Activated CD8-positive, alpha-beta T cell treated with anti-CD3 and anti-CD28 coated beads for 36 hours (primary cell): Measurements from ENCODE around the gene QRFPR. TPM values are rescaled to one million over a fixed set of nuclear protein-coding genes. Genes with fewer than 3 reads are reported as not detected.

Experiments used
- ATAC-seq: fragments of 200-7000 bp; cut with Tn5 transposase; one replicate; pipeline ENCODE4 v1.10.0; 2021; ENCODE audit warnings: mild to moderate bottlenecking, moderate library complexity
- CTCF ChIA-PET: fragments of 350-600 bp; sonication (Branson Sonifier 250); formaldehyde crosslinking; loops from one replicate; lab custom pipeline; 2021; ENCODE audit warnings: antibody characterized with exemption; lab: Charles Lee
- POLR2A ChIA-PET: fragments of 350-600 bp; sonication (Branson Sonifier 250); formaldehyde crosslinking; loops from one replicate; lab custom pipeline; 2021; ENCODE audit warnings: antibody characterized with exemption; lab: Charles Lee
- DNase-seq: peaks from one replicate; pipeline ENCODE4 v3.0.0-alpha.2; 2020
- H3K27ac Mint-ChIP-seq: one replicate; pipeline ENCODE4 v1.8.0; 2021; ENCODE audit warnings: mild to moderate bottlenecking, mixed read lengths
- H3K27me3 Mint-ChIP-seq: one replicate; pipeline ENCODE4 v1.8.0; 2021; ENCODE audit warnings: mixed read lengths
- H3K36me3 Mint-ChIP-seq: one replicate; pipeline ENCODE4 v1.8.0; 2021; ENCODE audit warnings: low read depth, mixed read lengths
- H3K4me1 Mint-ChIP-seq: one replicate; pipeline ENCODE4 v1.8.0; 2021; ENCODE audit warnings: low read depth, mixed read lengths
- H3K4me3 Mint-ChIP-seq: one replicate; pipeline ENCODE4 v1.8.0; 2021; ENCODE audit warnings: mild to moderate bottlenecking, moderate library complexity, mixed read lengths
- H3K9me3 Mint-ChIP-seq: one replicate; pipeline ENCODE4 v1.8.0; 2021; ENCODE audit warnings: mixed read lengths
- intact Hi-C: fragments of 100-400 bp; cut with micrococcal nuclease; formaldehyde crosslinking; loops from one replicate; pipeline ENCODE4 v1.10.0; 2022
- total RNA-seq, 2 experiments: library from RNA; stranded (reverse); gene quantifications; one replicate each; pipeline ENCODE4 v1.2.3, GENCODE V29; 2021
- TF ChIP-seq, protein P1 (sequence below): fragments of 200-600 bp; IDR thresholded peaks from one replicate; pipeline ENCODE4 v1.8.0; 2022; ENCODE audit warnings: antibody characterized with exemption, mild to moderate bottlenecking

The QRFPR gene
- total RNA-seq, 2 experiments from 2014 or later, result not detected

- ChIA-PET POLR2A (interaction anchor here (0.6 kb wide), 1 partner anchor 332 kb away, joined by 3 read pairs; no protein-coding TSS in a partner anchor), CTCF (no interaction called here)
- Mint-ChIP-seq H3K27ac (no peak overlapping the region), H3K4me3 (no peak overlapping the region), H3K36me3 (no peaks in the 10 kb centered on the region), H3K27me3 (no peaks in the 10 kb centered on the region), H3K4me1 (no peaks in the 10 kb centered on the region), H3K9me3 (no peaks in the 10 kb centered on the region)
- TF ChIP-seq, protein P1, sequence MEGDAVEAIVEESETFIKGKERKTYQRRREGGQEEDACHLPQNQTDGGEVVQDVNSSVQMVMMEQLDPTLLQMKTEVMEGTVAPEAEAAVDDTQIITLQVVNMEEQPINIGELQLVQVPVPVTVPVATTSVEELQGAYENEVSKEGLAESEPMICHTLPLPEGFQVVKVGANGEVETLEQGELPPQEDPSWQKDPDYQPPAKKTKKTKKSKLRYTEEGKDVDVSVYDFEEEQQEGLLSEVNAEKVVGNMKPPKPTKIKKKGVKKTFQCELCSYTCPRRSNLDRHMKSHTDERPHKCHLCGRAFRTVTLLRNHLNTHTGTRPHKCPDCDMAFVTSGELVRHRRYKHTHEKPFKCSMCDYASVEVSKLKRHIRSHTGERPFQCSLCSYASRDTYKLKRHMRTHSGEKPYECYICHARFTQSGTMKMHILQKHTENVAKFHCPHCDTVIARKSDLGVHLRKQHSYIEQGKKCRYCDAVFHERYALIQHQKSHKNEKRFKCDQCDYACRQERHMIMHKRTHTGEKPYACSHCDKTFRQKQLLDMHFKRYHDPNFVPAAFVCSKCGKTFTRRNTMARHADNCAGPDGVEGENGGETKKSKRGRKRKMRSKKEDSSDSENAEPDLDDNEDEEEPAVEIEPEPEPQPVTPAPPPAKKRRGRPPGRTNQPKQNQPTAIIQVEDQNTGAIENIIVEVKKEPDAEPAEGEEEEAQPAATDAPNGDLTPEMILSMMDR, result no peak
- intact Hi-C loops, result no loop called here
- ATAC-seq (no peak), DNase-seq (no peak)
These were observed 19.8 kb upstream of the QRFPR start for GRCh38 chr4:121400632-121401031.

DNA sequence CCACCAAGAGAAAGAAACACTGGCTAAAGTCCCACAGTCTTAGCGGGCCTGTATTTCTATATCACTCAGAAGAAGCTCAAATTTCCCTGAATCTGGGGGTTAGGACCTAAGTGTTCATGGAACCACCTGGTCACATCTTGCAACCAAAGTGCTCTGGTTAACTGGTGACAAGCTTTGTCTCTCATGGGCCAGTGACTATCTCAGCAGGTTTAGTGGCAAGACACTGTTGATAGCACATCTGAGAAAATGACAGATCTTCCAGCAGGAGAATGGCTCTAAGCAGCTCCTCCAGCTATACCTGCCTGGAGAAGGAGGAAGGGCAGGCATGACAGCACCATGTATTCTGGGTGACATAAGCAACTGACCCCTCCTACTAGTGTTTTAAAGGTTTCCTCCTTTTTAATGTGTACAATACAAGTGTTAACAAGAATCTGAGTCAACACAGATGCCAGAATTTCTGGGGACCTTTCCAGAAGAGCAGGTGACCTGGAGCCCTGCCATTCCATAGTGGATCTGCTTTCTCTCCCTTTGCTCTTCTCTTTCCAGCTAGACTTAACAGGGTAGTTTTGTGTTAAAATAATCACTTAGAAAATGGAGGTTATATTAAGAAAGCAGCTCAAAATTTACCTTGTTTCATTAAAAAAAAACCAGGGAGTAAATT is 17.3 kb upstream of the QRFPR start:
- TF ChIP-seq, protein P1, result no peak
- Mint-ChIP-seq H3K4me3 (no peak overlapping the region), H3K27me3 (no peaks in the 10 kb centered on the region), H3K9me3 (no peaks in the 10 kb centered on the region), H3K4me1 (no peaks in the 10 kb centered on the region), H3K36me3 (no peaks in the 10 kb centered on the region), H3K27ac (no peak overlapping the region)
- intact Hi-C loops, result no loop called here
- no peak for ATAC-seq
- ChIA-PET POLR2A (no interaction called here), CTCF (interaction anchor here (2.9 kb wide), 1 partner anchor 27 kb away, joined by 10 read pairs; no protein-coding TSS in a partner anchor)
- no peak for DNase-seq

DNA sequence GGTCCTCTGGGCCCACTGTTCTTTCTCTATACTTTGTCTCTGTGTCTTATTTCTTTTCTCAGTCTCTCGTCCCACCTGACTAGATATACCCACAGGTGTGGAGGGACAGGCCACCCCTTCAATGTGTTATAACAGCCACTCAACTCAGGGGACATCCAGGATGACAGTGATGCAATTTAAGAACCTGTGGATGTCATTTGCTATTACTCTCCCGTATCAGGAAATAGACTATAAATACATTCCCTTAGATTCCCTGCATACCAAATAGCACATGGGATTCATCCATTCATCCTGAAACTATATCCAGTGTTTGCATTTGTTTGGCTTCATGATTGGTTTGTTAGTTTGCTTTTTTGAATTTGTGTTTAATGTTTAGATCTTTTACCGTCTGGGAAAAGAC is 16.6 kb upstream of the QRFPR start:
- TF ChIP-seq, protein P1, result no peak
- DNase-seq (no peak), ATAC-seq (no peak)
- POLR2A ChIA-PET, result no interaction called here
- CTCF ChIA-PET, result interaction anchor here (2.9 kb wide), 1 partner anchor 26 kb away, joined by 10 read pairs; no protein-coding TSS in a partner anchor
- no peaks in the 10 kb centered on the region for H3K27me3 Mint-ChIP-seq
- H3K4me3 Mint-ChIP-seq, result no peak overlapping the region
- no peaks in the 10 kb centered on the region for H3K36me3 Mint-ChIP-seq
- intact Hi-C loops, result no loop called here
- H3K27ac Mint-ChIP-seq, result no peak overlapping the region
- no peaks in the 10 kb centered on the region for H3K9me3 Mint-ChIP-seq
- H3K4me1 Mint-ChIP-seq, result no peaks in the 10 kb centered on the region

DNA sequence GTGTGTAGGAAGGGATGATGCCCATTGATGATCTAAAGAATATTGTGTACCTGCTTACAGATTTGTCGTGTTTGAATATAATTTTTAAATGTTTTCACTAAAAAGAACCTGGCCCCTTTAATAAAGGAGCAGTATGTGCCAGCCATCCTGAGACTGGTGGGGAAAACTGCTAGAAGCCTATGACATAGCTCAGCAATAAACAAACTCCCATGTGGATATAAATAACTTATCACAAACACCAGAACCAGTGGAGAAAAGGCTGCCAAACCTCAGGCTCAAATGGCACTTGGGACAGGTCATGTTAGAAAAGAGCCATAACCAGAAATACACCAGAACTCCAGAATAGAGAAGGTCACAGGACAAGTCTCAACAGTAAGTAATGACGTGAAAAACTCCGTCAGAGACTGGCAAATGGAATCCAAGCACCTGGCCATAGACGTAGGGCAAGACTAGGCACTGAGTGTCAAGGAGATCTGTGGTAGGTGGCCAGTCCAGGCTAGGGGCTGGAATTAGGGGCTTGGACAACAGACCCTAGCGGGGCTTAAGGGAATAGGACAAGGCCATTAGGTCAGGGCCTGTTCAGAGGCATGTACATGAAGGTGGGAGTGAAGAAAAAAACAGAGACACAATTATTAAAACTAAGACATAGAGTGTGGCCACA is 11.7 kb upstream of the QRFPR start:
- peaks cover 6% of the 10 kb centered on the region for H3K27me3 Mint-ChIP-seq
- intact Hi-C loops, result no loop called here
- ChIA-PET POLR2A (no interaction called here), CTCF (interaction anchor here (1.3 kb wide), 1 partner anchor 22 kb away, joined by 3 read pairs; no protein-coding TSS in a partner anchor)
- no peak for ATAC-seq
- H3K9me3 Mint-ChIP-seq, result peaks cover 1% of the 10 kb centered on the region
- no peak for DNase-seq
- no peak overlapping the region for H3K27ac Mint-ChIP-seq
- no peaks in the 10 kb centered on the region for H3K4me1 Mint-ChIP-seq
- TF ChIP-seq, protein P1, result no peak
- no peak overlapping the region for H3K4me3 Mint-ChIP-seq
- H3K36me3 Mint-ChIP-seq, result no peaks in the 10 kb centered on the region

- H3K4me3 Mint-ChIP-seq, result no peak overlapping the region
- ChIA-PET CTCF (interaction anchor here (1.1 kb wide), 1 partner anchor 19 kb away, joined by 5 read pairs; no protein-coding TSS in a partner anchor), POLR2A (no interaction called here)
- H3K36me3 Mint-ChIP-seq, result no peaks in the 10 kb centered on the region
- H3K9me3 Mint-ChIP-seq, result peaks cover 1% of the 10 kb centered on the region
- TF ChIP-seq, protein P1, result no peak
- DNase-seq (no peak), ATAC-seq (no peak)
- H3K27me3 Mint-ChIP-seq, result peaks cover 12% of the 10 kb centered on the region
- H3K4me1 Mint-ChIP-seq, result no peaks in the 10 kb centered on the region
- intact Hi-C loops, result no loop called here
- H3K27ac Mint-ChIP-seq, result no peak overlapping the region
These were observed 9.5 kb upstream of the QRFPR start for GRCh38 chr4:121390335-121390734.
